Activated CD4-positive, alpha-beta T cell treated with anti-CD3 and anti-CD28 coated beads for 36 hours (primary cell): ENCODE measurements around the gene NCAM1. TPM values are rescaled to one million over a fixed set of nuclear protein-coding genes. Genes with fewer than 3 reads are reported as not detected.

Experiments
- ATAC-seq: fragments of 200-7000 bp; cut with Tn5 transposase; one replicate; pipeline ENCODE4 v1.10.0; 2021; ENCODE audit warnings: mild to moderate bottlenecking, moderate library complexity
- CTCF ChIA-PET: fragments of 350-600 bp; sonication (Branson Sonifier 250); formaldehyde crosslinking; loops from one replicate; lab custom pipeline; 2021; ENCODE audit warnings: antibody characterized with exemption; lab: Charles Lee
- POLR2A ChIA-PET: fragments of 350-600 bp; sonication (Branson Sonifier 250); formaldehyde crosslinking; loops from one replicate; lab custom pipeline; 2021; ENCODE audit warnings: antibody characterized with exemption, inconsistent platforms; lab: Charles Lee
- DNase-seq: peaks from one replicate; pipeline ENCODE4 v3.0.0-alpha.2; 2020
- H3K27ac Mint-ChIP-seq: one replicate; pipeline ENCODE4 v1.8.0; 2021; ENCODE audit warnings: mixed read lengths
- H3K27me3 Mint-ChIP-seq: one replicate; pipeline ENCODE4 v1.8.0; 2021; ENCODE audit warnings: mixed read lengths
- H3K36me3 Mint-ChIP-seq: one replicate; pipeline ENCODE4 v1.8.0; 2021; ENCODE audit warnings: low read depth, mixed read lengths
- H3K4me1 Mint-ChIP-seq: one replicate; pipeline ENCODE4 v1.8.0; 2021; ENCODE audit warnings: mixed read lengths
- H3K4me3 Mint-ChIP-seq: one replicate; pipeline ENCODE4 v1.8.0; 2021; ENCODE audit warnings: mild to moderate bottlenecking, moderate library complexity, mixed read lengths
- H3K9me3 Mint-ChIP-seq: one replicate; pipeline ENCODE4 v1.8.0; 2021; ENCODE audit warnings: low read depth, mixed read lengths
- intact Hi-C, 2 experiments: fragments of 100-400 bp; cut with DNase I in 1 of 2; cut with micrococcal nuclease in 1 of 2; formaldehyde crosslinking; loops; one replicate each; pipeline versions ENCODE4 v1.14.2 to v1.15.1; 2022 to 2024; cut with DNase I, micrococcal nuclease
- total RNA-seq, 2 experiments: library from RNA; stranded (reverse); gene quantifications; one replicate each; pipeline ENCODE4 v1.2.3, GENCODE V29; 2021

The NCAM1 gene
- total RNA-seq, 2 experiments from 2014 or later: 0.09 to 0.14 TPM

DNA sequence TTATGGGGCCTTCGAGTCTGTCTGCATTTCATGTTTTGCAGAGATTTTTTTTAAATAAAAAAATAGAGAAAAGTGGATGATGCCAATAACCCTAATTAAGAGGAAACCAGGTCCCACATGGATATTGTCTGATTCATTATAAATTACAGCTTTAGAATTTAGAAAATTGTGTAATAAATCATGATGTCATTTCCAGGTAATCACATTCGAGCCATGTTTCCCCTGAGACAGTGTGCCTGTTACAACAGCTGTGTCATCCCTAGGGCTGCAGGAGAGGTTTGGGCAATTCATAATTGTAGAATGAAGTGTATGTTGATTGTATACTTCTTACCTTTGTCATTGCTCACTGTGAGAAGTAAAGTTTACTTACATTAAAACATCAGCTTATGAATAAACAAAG lies 38.3 kb downstream of the NCAM1 start:
- DNase-seq: no peak
- Mint-ChIP-seq H3K27me3 (peaks cover 7% of the 10 kb centered on the region), H3K27ac (no peak overlapping the region), H3K4me3 (no peak overlapping the region), H3K36me3 (no peaks in the 10 kb centered on the region), H3K9me3 (no peaks in the 10 kb centered on the region), H3K4me1 (no peaks in the 10 kb centered on the region)
- ATAC-seq: no peak
- ChIA-PET CTCF (no interaction called here), POLR2A (no interaction called here)
- intact Hi-C loops: no loop called here

DNA sequence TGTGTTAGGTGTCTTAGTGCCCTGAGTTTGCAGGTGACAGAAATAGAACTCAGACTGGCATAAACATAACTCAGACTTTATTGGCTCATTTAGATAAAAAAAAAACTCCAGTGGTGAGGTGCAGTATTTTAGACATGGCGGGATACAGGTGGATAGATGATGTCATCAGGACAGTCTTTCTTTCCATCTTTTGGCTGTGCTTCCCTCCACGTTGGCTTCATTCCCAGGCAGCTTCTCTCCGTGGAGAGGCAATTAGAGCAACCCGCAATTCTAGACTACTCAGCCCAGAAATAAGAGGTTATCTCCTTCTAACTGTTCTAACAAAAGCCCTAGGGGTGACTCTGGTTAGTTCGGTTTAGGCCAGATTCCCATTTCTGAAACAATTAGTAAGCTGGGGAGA lies 40.5 kb downstream of the NCAM1 start:
- intact Hi-C loops: no loop called here
- Mint-ChIP-seq H3K4me3 (no peak overlapping the region), H3K36me3 (no peaks in the 10 kb centered on the region), H3K9me3 (no peaks in the 10 kb centered on the region), H3K27ac (no peak overlapping the region), H3K27me3 (peaks cover 7% of the 10 kb centered on the region), H3K4me1 (no peaks in the 10 kb centered on the region)
- ATAC-seq: no peak
- ChIA-PET CTCF (no interaction called here), POLR2A (no interaction called here)
- DNase-seq: no peak

DNA sequence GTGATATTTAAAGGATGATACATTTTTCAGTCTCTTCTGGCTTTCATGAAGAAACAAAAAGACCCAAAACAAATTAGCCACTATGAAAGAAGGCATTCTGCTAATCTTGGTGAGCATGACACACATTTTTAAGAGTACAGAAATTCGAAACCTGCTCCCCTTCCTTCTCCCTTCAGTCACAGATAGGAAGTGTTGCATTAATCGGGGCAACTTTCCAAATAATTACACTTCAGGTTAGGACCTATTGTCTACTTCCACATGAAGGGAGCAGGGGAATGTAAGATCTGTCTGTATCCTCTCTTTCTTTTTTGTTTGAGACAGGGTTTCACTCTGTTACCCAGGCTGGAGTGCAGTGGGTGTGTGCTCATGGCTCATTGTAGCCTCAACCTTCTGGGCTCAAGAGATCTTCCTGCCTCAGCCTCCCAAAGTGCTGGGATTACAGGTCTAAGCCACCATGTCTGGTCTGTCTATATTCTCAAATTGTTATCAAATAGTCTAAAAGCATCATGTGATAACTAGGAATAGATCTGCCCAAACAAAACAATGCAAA lies 45.8 kb downstream of the NCAM1 start:
- intact Hi-C loops: no loop called here
- no peaks in the 10 kb centered on the region for H3K36me3 Mint-ChIP-seq
- no peak for DNase-seq
- H3K9me3 Mint-ChIP-seq: no peaks in the 10 kb centered on the region
- ChIA-PET POLR2A (no interaction called here), CTCF (no interaction called here)
- no peak overlapping the region for H3K27ac Mint-ChIP-seq
- H3K4me3 Mint-ChIP-seq: no peak overlapping the region
- no peak for ATAC-seq
- no peaks in the 10 kb centered on the region for H3K4me1 Mint-ChIP-seq
- peaks cover 3% of the 10 kb centered on the region for H3K27me3 Mint-ChIP-seq

DNA sequence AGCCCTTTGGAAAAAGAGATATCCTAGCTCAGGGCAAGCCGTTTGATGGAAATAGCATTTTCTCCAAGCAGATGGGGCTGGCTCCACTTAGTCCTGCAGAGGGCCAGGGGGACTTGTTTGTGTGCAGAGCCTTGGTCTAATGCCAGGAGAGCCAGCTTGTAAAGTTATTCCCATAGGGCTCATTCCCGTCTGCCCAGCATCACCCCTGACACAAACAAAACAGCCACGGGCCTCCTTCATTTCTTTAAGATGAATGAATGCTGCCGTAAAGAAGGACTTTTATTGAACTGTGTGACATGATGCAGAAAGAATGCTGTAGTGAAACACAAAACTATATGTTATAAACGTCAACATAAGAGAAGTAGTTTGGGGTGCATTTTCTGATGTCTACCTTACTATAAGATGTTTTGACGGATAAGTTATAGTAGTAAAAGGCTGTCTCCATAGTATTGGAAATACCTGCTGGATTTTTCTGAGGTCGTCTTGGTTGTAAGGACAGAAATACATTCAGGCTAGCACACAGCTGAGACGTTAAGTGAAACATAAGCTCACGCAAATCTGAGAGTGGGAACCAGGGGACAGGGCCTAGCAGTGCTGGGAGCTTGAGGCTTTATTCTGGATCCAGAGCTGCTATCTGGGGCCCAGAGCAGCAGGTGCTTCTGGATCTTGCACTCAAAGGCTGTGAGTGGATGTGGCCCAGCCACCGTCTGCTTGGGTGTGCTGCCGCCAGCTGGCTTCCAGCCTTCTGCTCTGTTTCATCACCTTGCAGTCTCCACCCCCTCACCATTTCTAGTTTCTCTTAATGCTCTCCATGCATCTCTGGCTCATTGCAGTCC lies 53.3 kb downstream of the NCAM1 start:
- POLR2A ChIA-PET: no interaction called here
- Mint-ChIP-seq H3K36me3 (no peaks in the 10 kb centered on the region), H3K9me3 (no peaks in the 10 kb centered on the region), H3K27ac (no peak overlapping the region), H3K4me3 (no peak overlapping the region), H3K4me1 (no peaks in the 10 kb centered on the region), H3K27me3 (peaks cover 4% of the 10 kb centered on the region)
- DNase-seq (no peak), ATAC-seq (no peak)
- intact Hi-C loops: no loop called here
- CTCF ChIA-PET: no interaction called here

DNA sequence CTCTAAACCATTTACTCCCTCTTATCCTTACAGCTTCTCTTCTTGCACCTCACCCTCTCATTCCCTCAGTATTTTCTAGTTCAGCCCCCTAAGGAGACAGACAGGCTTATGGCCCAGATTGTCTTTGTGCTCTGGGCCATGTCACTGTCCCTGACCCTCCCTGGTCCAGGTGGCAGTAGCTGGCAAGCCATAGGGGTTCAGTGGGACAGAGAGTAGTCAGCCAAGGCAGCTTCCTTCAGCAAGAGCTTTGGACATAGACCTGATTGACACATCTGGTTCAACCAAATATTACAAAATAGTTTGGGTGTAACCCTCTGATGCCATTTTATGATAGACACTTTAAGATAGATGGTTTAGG lies 53.9 kb downstream of the NCAM1 start:
- intact Hi-C loops: no loop called here
- no peak for DNase-seq
- peaks cover 2% of the 10 kb centered on the region for H3K27me3 Mint-ChIP-seq
- no peak overlapping the region for H3K27ac Mint-ChIP-seq
- ChIA-PET POLR2A (no interaction called here), CTCF (no interaction called here)
- H3K4me3 Mint-ChIP-seq: no peak overlapping the region
- no peak for ATAC-seq
- H3K36me3 Mint-ChIP-seq: no peaks in the 10 kb centered on the region
- no peaks in the 10 kb centered on the region for H3K4me1 Mint-ChIP-seq
- H3K9me3 Mint-ChIP-seq: no peaks in the 10 kb centered on the region

DNA sequence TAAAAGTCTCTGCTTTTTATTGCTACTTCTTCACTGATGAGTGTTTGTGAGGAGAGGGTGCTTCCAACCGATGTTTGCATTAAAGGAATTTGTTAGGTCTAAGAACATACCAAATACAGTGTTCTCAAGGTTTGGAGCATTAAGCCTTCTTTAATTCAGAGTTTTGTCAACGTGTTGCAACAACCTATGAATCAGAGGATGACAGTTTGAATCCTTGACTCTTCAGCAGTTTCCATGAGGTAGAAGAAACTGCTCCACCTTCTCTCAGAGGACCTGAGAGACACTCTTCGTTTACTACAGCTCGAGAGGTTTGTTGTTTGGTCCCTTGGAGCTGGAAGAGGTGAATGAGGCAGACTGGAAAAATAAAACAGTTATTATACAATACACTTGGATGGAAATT lies 55.7 kb downstream of the NCAM1 start:
- H3K27ac Mint-ChIP-seq: no peak overlapping the region
- H3K27me3 Mint-ChIP-seq: peaks cover 2% of the 10 kb centered on the region
- POLR2A ChIA-PET: no interaction called here
- intact Hi-C loops: no loop called here
- CTCF ChIA-PET: no interaction called here
- no peaks in the 10 kb centered on the region for H3K9me3 Mint-ChIP-seq
- ATAC-seq (no peak), DNase-seq (no peak)
- H3K4me3 Mint-ChIP-seq: no peak overlapping the region
- H3K36me3 Mint-ChIP-seq: no peaks in the 10 kb centered on the region
- no peaks in the 10 kb centered on the region for H3K4me1 Mint-ChIP-seq

DNA sequence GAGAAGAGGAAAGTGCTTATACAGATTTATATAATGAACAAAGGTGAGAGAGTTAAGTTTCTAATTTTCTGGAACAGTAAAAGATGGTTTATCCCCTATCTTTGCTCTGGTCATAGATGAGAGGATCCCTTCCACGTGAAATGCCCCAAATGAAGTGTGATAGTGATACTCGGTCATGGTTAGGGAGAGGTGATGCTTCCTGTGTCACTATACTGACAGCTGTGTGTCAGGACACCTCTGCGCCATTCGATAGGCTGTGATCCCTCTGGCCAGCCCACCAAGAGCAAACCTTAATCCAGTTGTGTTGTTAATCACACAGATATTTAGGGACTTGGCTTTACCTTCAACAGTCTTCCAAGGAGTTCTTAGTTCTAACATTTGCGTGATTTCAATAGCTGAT lies 57.7 kb downstream of the NCAM1 start:
- intact Hi-C loops: no loop called here
- Mint-ChIP-seq H3K4me1 (no peaks in the 10 kb centered on the region), H3K9me3 (no peaks in the 10 kb centered on the region), H3K27me3 (peaks cover 2% of the 10 kb centered on the region), H3K4me3 (no peak overlapping the region), H3K27ac (no peak overlapping the region), H3K36me3 (no peaks in the 10 kb centered on the region)
- ChIA-PET CTCF (interaction anchor here (0.7 kb wide), 1 partner anchor 1606 kb away, joined by 3 read pairs; no protein-coding TSS in a partner anchor), POLR2A (no interaction called here)
- ATAC-seq (no peak), DNase-seq (no peak)

DNA sequence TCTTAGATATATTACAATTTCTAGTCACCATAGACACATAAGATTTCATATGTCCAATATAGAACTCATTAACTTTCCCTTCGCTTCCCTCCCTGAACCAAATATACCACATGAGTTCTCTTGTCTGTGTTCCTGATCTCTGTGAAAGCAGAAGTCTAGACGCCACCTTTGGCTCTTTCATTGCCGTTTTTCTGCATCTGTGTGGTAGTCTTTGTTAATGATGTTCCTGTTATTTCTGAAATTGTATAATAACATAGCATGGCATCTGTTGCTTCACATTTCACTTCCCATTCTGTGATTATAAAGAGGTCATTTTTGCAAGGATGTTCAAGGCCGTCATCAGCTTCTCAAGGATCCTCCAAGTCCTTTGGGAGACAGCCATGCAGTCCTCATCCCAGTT lies 58.5 kb downstream of the NCAM1 start:
- intact Hi-C loops: no loop called here

DNA sequence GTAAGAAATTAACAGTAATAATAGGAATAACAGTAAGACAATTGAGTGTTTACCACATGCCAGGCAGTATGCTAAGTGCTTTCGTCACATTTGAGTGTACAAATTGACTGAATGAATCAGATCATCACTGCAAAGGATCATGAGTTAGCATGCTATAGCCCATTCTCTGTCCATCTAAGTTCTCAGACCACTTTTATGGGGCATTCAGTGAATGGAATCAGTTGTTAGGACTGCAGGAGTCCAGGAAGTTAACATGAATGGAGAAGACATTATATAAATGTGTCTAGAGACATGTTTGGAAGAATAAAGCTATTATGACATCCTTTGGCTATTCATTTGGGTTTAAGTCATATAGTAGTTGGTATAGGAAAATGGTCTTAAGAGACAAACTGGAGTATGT lies 59.9 kb downstream of the NCAM1 start:
- Mint-ChIP-seq H3K9me3 (no peaks in the 10 kb centered on the region), H3K27me3 (peaks cover 6% of the 10 kb centered on the region), H3K4me3 (no peak overlapping the region), H3K27ac (no peak overlapping the region), H3K4me1 (no peaks in the 10 kb centered on the region), H3K36me3 (no peaks in the 10 kb centered on the region)
- ATAC-seq (no peak), DNase-seq (no peak)
- ChIA-PET CTCF (no interaction called here), POLR2A (no interaction called here)
- intact Hi-C loops: no loop called here

More for the DNA sequence above, 58.5 kb downstream of the NCAM1 start:
- DNase-seq (no peak), ATAC-seq (no peak)
- CTCF ChIA-PET: interaction anchor here (0.7 kb wide), 1 partner anchor 1606 kb away, joined by 3 read pairs; no protein-coding TSS in a partner anchor
- POLR2A ChIA-PET: no interaction called here
- no peaks in the 10 kb centered on the region for H3K36me3 Mint-ChIP-seq
- H3K4me3 Mint-ChIP-seq: no peak overlapping the region
- H3K9me3 Mint-ChIP-seq: no peaks in the 10 kb centered on the region
- no peak overlapping the region for H3K27ac Mint-ChIP-seq
- peaks cover 2% of the 10 kb centered on the region for H3K27me3 Mint-ChIP-seq
- no peaks in the 10 kb centered on the region for H3K4me1 Mint-ChIP-seq

DNA sequence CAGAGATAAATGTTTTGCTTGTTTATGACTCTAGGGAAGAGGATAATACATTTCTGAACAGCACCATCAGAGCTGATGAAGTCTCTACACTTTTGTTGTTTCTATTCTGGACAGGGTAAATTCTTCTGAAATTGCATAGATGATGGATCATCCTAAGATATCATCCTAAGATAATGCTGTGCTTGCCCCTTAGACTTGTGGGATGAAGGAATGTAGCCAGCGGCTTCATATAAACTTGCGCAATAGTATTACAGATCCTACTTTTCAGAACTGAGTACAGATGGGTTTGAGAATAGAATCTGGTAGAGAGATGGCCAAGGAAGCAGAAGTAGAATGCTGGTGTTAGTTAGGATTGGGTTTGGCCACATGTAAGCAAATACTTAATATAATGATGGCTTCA lies 61.0 kb downstream of the NCAM1 start:
- Mint-ChIP-seq H3K27me3 (peaks cover 6% of the 10 kb centered on the region), H3K27ac (no peak overlapping the region), H3K4me1 (no peaks in the 10 kb centered on the region), H3K9me3 (no peaks in the 10 kb centered on the region), H3K36me3 (no peaks in the 10 kb centered on the region), H3K4me3 (no peak overlapping the region)
- ChIA-PET CTCF (no interaction called here), POLR2A (no interaction called here)
- intact Hi-C loops: no loop called here
- ATAC-seq (no peak), DNase-seq (no peak)

DNA sequence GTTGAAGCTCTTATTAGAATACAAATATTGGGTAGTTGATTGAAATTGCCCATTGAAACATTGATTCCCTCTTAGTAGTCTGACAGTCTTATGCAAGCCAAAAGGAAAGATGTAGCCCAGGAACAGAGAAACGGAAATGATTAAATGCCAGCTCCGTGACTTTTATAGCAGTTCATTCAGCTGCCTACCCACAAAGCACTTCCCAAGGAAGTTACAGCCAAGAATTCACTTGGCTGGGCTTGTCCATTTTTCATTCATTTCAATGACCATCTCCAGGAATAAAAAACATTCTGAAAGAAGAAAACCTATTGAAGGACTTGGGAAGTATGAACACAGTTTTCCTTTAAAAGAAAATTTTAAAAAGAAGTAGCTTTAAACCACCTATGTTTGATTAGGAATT lies 62.0 kb downstream of the NCAM1 start:
- DNase-seq (no peak), ATAC-seq (no peak)
- intact Hi-C loops: no loop called here
- no peaks in the 10 kb centered on the region for H3K9me3 Mint-ChIP-seq
- no peak overlapping the region for H3K27ac Mint-ChIP-seq
- ChIA-PET CTCF (no interaction called here), POLR2A (interaction anchor here (0.6 kb wide), 2 partner anchors 235 to 1256 kb away, joined by 3 to 4 read pairs; no protein-coding TSS in a partner anchor)
- H3K4me3 Mint-ChIP-seq: no peak overlapping the region
- peaks cover 6% of the 10 kb centered on the region for H3K27me3 Mint-ChIP-seq
- no peaks in the 10 kb centered on the region for H3K36me3 Mint-ChIP-seq
- no peaks in the 10 kb centered on the region for H3K4me1 Mint-ChIP-seq

DNA sequence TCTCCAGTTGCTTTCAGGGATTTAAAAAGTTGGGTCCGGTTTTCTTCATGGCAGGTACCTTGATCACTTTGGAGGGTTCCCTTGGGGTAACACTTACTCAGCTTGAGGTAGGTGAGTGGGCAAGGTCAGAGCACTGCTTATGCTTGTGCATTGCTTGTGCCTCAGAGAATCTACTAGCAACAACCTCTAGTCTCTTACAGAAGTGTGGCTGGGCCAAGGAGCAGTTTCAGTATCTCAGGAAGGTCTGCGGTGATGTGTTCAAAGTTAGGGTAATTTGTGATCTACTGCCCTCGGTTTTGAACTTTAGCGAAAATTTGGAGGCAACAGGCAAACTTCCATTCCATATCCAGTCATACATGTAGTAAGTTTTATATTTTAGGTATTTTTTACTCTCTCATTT lies 62.8 kb downstream of the NCAM1 start:
- ATAC-seq (no peak), DNase-seq (no peak)
- H3K27ac Mint-ChIP-seq: no peak overlapping the region
- no peaks in the 10 kb centered on the region for H3K4me1 Mint-ChIP-seq
- POLR2A ChIA-PET: interaction anchor here (0.6 kb wide), 2 partner anchors 234 to 1255 kb away, joined by 3 to 4 read pairs; no protein-coding TSS in a partner anchor
- H3K9me3 Mint-ChIP-seq: no peaks in the 10 kb centered on the region
- CTCF ChIA-PET: no interaction called here
- peaks cover 6% of the 10 kb centered on the region for H3K27me3 Mint-ChIP-seq
- H3K36me3 Mint-ChIP-seq: no peaks in the 10 kb centered on the region
- H3K4me3 Mint-ChIP-seq: no peak overlapping the region
- intact Hi-C loops: no loop called here
